Hair follicular keratinocyte (primary cell): ENCODE results near the gene CNTROB. TPM values are rescaled to one million over a fixed set of nuclear protein-coding genes. Genes with fewer than 3 reads are reported as not detected.

Source experiments
- total RNA-seq: library from RNA; depleted of rRNA; stranded (reverse); fragments of >200 nt; gene quantifications from 2 replicates; pipeline ENCODE4 v1.2.3, GENCODE V29; 2015

The CNTROB gene
- 20.6 and 21.9 TPM in 2 replicates for total RNA-seq

GRCh38 chr17:7931709-7932482 lies at the start of gene CNTROB, which contains the start of gene TRAPPC1:
Gene CNTROB (plus strand): TSS chr17:7932206. CDS start chr17:7933080, 874 bp downstream.
Gene TRAPPC1 (minus strand): TSS chr17:7931946. CDS start chr17:7931829, 117 bp downstream.

GRCh38 chr17:7888184-7888920 lies 43.7 kb upstream of the CNTROB start, which contains the start of gene CHD3:
Gene CHD3 (plus strand): TSS chr17:7888789. CDS start chr17:7889001, 212 bp downstream.

GRCh38 chr17:7915611-7916384 lies 16.2 kb upstream of the CNTROB start, which contains the start of gene RNF227:
Gene RNF227 (minus strand): TSS chr17:7916289. CDS start chr17:7916195, 94 bp downstream.

GRCh38 chr17:7929158-7930023 lies 2.6 kb upstream of the CNTROB start, which contains the start of gene KCNAB3:
Gene KCNAB3 (minus strand): TSS chr17:7929856. CDS start chr17:7929435, 421 bp downstream.

Other genes with a start within 250 kb of the CNTROB start
- gene TP53, start 244.7 kb upstream of the CNTROB start, total RNA-seq: 42.5 and 54.0 TPM in 2 replicates
- gene WRAP53, start 243.7 kb upstream of the CNTROB start, total RNA-seq: 7.9 and 17.5 TPM in 2 replicates
- gene EFNB3, start 227.0 kb upstream of the CNTROB start, total RNA-seq: 0.65 and 3.2 TPM in 2 replicates
- 0.23 and 0.55 TPM in 2 replicates for gene DNAH2, start 214.5 kb upstream of the CNTROB start, total RNA-seq
- gene KDM6B, start 98.0 kb upstream of the CNTROB start, total RNA-seq: 2.1 and 3.9 TPM in 2 replicates
- gene TMEM88, start 77.1 kb upstream of the CNTROB start, total RNA-seq: 0.23 TPM in 1 of 2 replicates, not detected in the other
- gene NAA38, start 74.6 kb upstream of the CNTROB start, total RNA-seq: 70.1 and 79.4 TPM in 2 replicates
- 5.0 and 11.6 TPM in 2 replicates for gene CYB5D1, start 74.2 kb upstream of the CNTROB start, total RNA-seq
- 52.9 and 57.0 TPM in 2 replicates for gene CHD3, start 43.4 kb upstream of the CNTROB start, total RNA-seq
- gene RNF227, start 15.9 kb upstream of the CNTROB start, total RNA-seq: 2.6 and 5.9 TPM in 2 replicates
- gene KCNAB3, start 2.4 kb upstream of the CNTROB start, total RNA-seq: 0.38 and 1.3 TPM in 2 replicates
- 67.7 and 72.3 TPM in 2 replicates for gene TRAPPC1, start 260 bp upstream of the CNTROB start, total RNA-seq
- gene GUCY2D, start 70.4 kb downstream of the CNTROB start, total RNA-seq: 0.04 and 0.16 TPM in 2 replicates
- gene ALOX15B, start 106.9 kb downstream of the CNTROB start, total RNA-seq: 27.2 and 84.0 TPM in 2 replicates
- gene ALOX12B, start 155.5 kb downstream of the CNTROB start, total RNA-seq: 0.15 and 2.7 TPM in 2 replicates
- 1.0 and 8.8 TPM in 2 replicates for gene ALOXE3, start 186.3 kb downstream of the CNTROB start, total RNA-seq
- gene HES7, start 191.9 kb downstream of the CNTROB start, total RNA-seq: 0.80 and 1.2 TPM in 2 replicates
- gene PER1, start 220.2 kb downstream of the CNTROB start, total RNA-seq: 33.2 and 39.7 TPM in 2 replicates
- 5.6 and 11.3 TPM in 2 replicates for gene VAMP2, start 230.7 kb downstream of the CNTROB start, total RNA-seq
- gene TMEM107, start 244.2 kb downstream of the CNTROB start, total RNA-seq: 39.0 and 47.1 TPM in 2 replicates